HepG2 (cell line): Measurements from ENCODE around the gene YIF1A. TPM values are rescaled to one million over a fixed set of nuclear protein-coding genes. Genes with fewer than 3 reads are reported as not detected.

Source experiments
- ARID4A ChIP-seq: sonication (generic); formaldehyde crosslinking; IDR thresholded peaks from 2 replicates; pipeline ENCODE4 v1.5.0; 2020; ENCODE audit warnings: mild to moderate bottlenecking, missing genetic modification reagents, borderline replicate concordance
- ARNT2 ChIP-seq: sonication (generic); formaldehyde crosslinking; IDR thresholded peaks from 2 replicates; pipeline ENCODE4 v1.8.0; 2022; ENCODE audit warnings: mild to moderate bottlenecking, low read depth, missing genetic modification reagents, moderate library complexity
- ATF4 ChIP-seq, 2 experiments: fragments of 450-650 bp in 1 of 2; sonication (generic) in 1 of 2; formaldehyde crosslinking; IDR thresholded peaks; 2 replicates each; pipeline versions ENCODE4 v1.5.0 to v1.8.0; 2020 to 2022; ENCODE audit warnings: mild to moderate bottlenecking in 1 of 2, missing genetic modification reagents in 1 of 2
- CEBPG ChIP-seq: IDR thresholded peaks from 2 replicates; pipeline ENCODE4 v1.6.1; 2016
- GFI1 ChIP-seq: sonication (generic); formaldehyde crosslinking; IDR thresholded peaks from 2 replicates; pipeline ENCODE4 v1.5.0; 2020; ENCODE audit warnings: missing genetic modification reagents, mild to moderate bottlenecking, borderline replicate concordance
- GTF3A ChIP-seq: sonication (generic); formaldehyde crosslinking; conservative IDR thresholded peaks from 2 replicates; pipeline ENCODE4 v1.4.0; 2020; ENCODE audit warnings: mild to moderate bottlenecking, missing genetic modification reagents
- HIVEP1 ChIP-seq: sonication (generic); formaldehyde crosslinking; IDR thresholded peaks from 2 replicates; pipeline ENCODE4 v1.4.0; 2020; ENCODE audit warnings: mild to moderate bottlenecking, missing genetic modification reagents
- HOXA3 ChIP-seq: sonication (generic); formaldehyde crosslinking; IDR thresholded peaks from 2 replicates; pipeline ENCODE4 v1.5.0; 2020; ENCODE audit warnings: missing genetic modification reagents
- HOXA7 ChIP-seq: sonication (generic); formaldehyde crosslinking; IDR thresholded peaks from 2 replicates; pipeline ENCODE4 v1.8.1; 2022; ENCODE audit warnings: mild to moderate bottlenecking, missing genetic modification reagents, moderate library complexity
- KAT8 ChIP-seq: IDR thresholded peaks from 2 replicates; pipeline ENCODE4 v1.6.1; 2016; ENCODE audit warnings: missing genetic modification reagents, missing compliant biosample characterization
- KDM5B ChIP-seq: sonication (generic); formaldehyde crosslinking; IDR thresholded peaks from 2 replicates; pipeline ENCODE4 v1.4.0; 2020; ENCODE audit warnings: missing genetic modification reagents, mild to moderate bottlenecking, borderline replicate concordance
- MAFF ChIP-seq: IDR thresholded peaks from 2 replicates; pipeline ENCODE4 v1.6.1; 2011; ENCODE audit warnings: low read depth, low read length, improper control_type of control experiment
- MAFG ChIP-seq: sonication (generic); formaldehyde crosslinking; IDR thresholded peaks from 2 replicates; pipeline ENCODE4 v1.5.1; 2020; ENCODE audit warnings: mild to moderate bottlenecking, missing genetic modification reagents
- NR2F6 ChIP-seq, 2 experiments: IDR thresholded peaks; 2 replicates each; pipeline ENCODE4 v1.6.1; 2016; ENCODE audit warnings: antibody characterized with exemption in 1 of 2, mild to moderate bottlenecking in 1 of 2
- RAD21 ChIP-seq: fragments of 450-650 bp; formaldehyde crosslinking; IDR thresholded peaks from 2 replicates; pipeline ENCODE4 v1.5.0; 2020; ENCODE audit warnings: mild to moderate bottlenecking
- REXO4 ChIP-seq: sonication (generic); formaldehyde crosslinking; IDR thresholded peaks from 2 replicates; pipeline ENCODE4 v1.8.0; 2022; ENCODE audit warnings: missing genetic modification reagents, mild to moderate bottlenecking, borderline replicate concordance
- SAFB2 ChIP-seq: sonication (generic); formaldehyde crosslinking; IDR thresholded peaks from 2 replicates; pipeline ENCODE4 v1.5.1; 2020; ENCODE audit warnings: missing genetic modification reagents, low read depth, mild to moderate bottlenecking, borderline replicate concordance
- SIX1 ChIP-seq: sonication (generic); formaldehyde crosslinking; IDR thresholded peaks from 2 replicates; pipeline ENCODE4 v1.4.0; 2020; ENCODE audit warnings: missing genetic modification reagents, borderline replicate concordance
- SP2 ChIP-seq: sonication (generic); formaldehyde crosslinking; IDR thresholded peaks from 2 replicates; pipeline ENCODE4 v1.5.1; 2020; ENCODE audit warnings: mild to moderate bottlenecking, missing genetic modification reagents
- SP4 ChIP-seq: sonication (generic); formaldehyde crosslinking; IDR thresholded peaks from 2 replicates; pipeline ENCODE4 v1.8.1; 2023; ENCODE audit warnings: mild to moderate bottlenecking, missing genetic modification reagents
- STAG1 ChIP-seq: sonication (generic); formaldehyde crosslinking; IDR thresholded peaks from 2 replicates; pipeline ENCODE4 v1.4.0; 2020; ENCODE audit warnings: missing genetic modification reagents
- YEATS2 ChIP-seq: sonication (generic); formaldehyde crosslinking; IDR thresholded peaks from 2 replicates; pipeline ENCODE4 v1.4.0; 2020; ENCODE audit warnings: missing genetic modification reagents, borderline replicate concordance
- ZFX ChIP-seq: sonication (generic); formaldehyde crosslinking; IDR thresholded peaks from 2 replicates; pipeline ENCODE4 v1.4.0; 2020; ENCODE audit warnings: mild to moderate bottlenecking, low read depth, missing genetic modification reagents, moderate library complexity
- ZNF652 ChIP-seq: IDR thresholded peaks from 2 replicates; pipeline ENCODE4 v1.6.1; 2016; ENCODE audit warnings: low read depth, borderline replicate concordance
- ZNF773 ChIP-seq: sonication (generic); formaldehyde crosslinking; IDR thresholded peaks from 2 replicates; pipeline ENCODE4 v1.4.0; 2020; ENCODE audit warnings: missing genetic modification reagents, borderline replicate concordance
- polyA plus RNA-seq, 8 experiments: library from polyadenylated mRNA; depleted of rRNA in 3 of 8; stranded (reverse) in 7 of 8; unstranded in 1 of 8; fragments of >200 nt; fragmentation: Illumina TruSeq in 4 of 8; extraction: Trizol in 4 of 8; gene quantifications; 2 replicates each; pipeline versions ENCODE4 v1.2.1 to v1.2.3, GENCODE V29; 2011 to 2016; ENCODE audit warnings: low read depth in 4 of 8, missing spikeins in 1 of 8, mixed read lengths in 1 of 8; ENCODE audit not compliant: insufficient read depth in 1 of 8
- total RNA-seq, 5 experiments: library from RNA; depleted of rRNA; stranded (reverse); fragments of >200 nt; fragmentation: Illumina TruSeq; extraction: Trizol; gene quantifications; 2 replicates each; pipeline ENCODE4 v1.2.3, GENCODE V29; 2016; ENCODE audit warnings: low read depth in 1 of 5

Gene YIF1A
- total and polyA plus RNA-seq, 2 of the 13 experiments (the other 11 are each of a cell fraction or from before 2014, with no cell fraction given) = 133 to 145 TPM

- TF ChIP-seq ARID4A (CRISPR knock-in tag) (peak; percentile 30; the same call in 1 of the 2 replicates), REXO4 (no peak), HIVEP1 (CRISPR knock-in tag) (peak; percentile 4; the same call in 1 of the 2 replicates), SIX1 (CRISPR knock-in tag) (no peak), ATF4 (CRISPR knock-in tag; IDR thresholded peaks at IDR 0.05) (peak in 1 of 2 experiments; percentile 82; a peak in 2 of 4 replicates), GTF3A (CRISPR knock-in tag) (no peak), MAFF (peak; percentile 64), CEBPG (peak; percentile 95), ZNF652 (peak; percentile 91), SP4 (0 out of 2 replicates have a peak, but pooled peaks have one; percentile 12), HOXA7 (CRISPR knock-in tag) (no peak), KDM5B (CRISPR knock-in tag) (peak; percentile 46; the same call in 1 of the 2 replicates), STAG1 (CRISPR knock-in tag) (no peak), HOXA3 (CRISPR knock-in tag) (peak; percentile 87), ZFX (CRISPR knock-in tag) (peak; percentile 84), SP2 (CRISPR knock-in tag) (no peak), SAFB2 (CRISPR knock-in tag) (no peak), MAFG (CRISPR knock-in tag) (0 out of 2 replicates have a peak, but pooled peaks have one; percentile 49), ARNT2 (CRISPR knock-in tag) (0 out of 2 replicates have a peak, but pooled peaks have one; percentile 18), YEATS2 (0 out of 2 replicates have a peak, but pooled peaks have one; percentile 55), ZNF773 (no peak), GFI1 (CRISPR knock-in tag) (0 out of 2 replicates have a peak, but pooled peaks have one; percentile 9), NR2F6 (IDR thresholded peaks at IDR 0.05) (no peak), NR2F6 (CRISPR knock-in tag; IDR thresholded peaks at IDR 0.05) (0 out of 2 replicates have a peak, but pooled peaks have one; percentile 10), RAD21 (CRISPR knock-in tag) (peak; percentile 6; the same call in 1 of the 2 replicates), KAT8 (CRISPR knock-in tag) (0 out of 2 replicates have a peak, but pooled peaks have one; percentile 18)
Measured at GRCh38 chr11:66317723-66318599, 29.0 kb upstream of the YIF1A start (continued).
